Measurements from ENCODE around the gene TMEM252. TPM values are rescaled to one million over a fixed set of nuclear protein-coding genes. Genes with fewer than 3 reads are reported as not detected.

TMEM252 gene
- total and polyA plus RNA-seq, 4 donors: 0.17 TPM; not detected in 3

- WGBS: 83% methylated on average over 4 of the region's 4 CpGs
- DNase-seq (ENCODE audit: low spot score): no peak
- no peak overlapping the region for H3K27ac ChIP-seq (ENCODE audit: low read depth in 1 of 2, low read length in 2 of 2)
These were observed 25.2 kb downstream of the TMEM252 start for GRCh38 chr9:68515326-68516017.

More at GRCh38 chr9:68515326-68516017, 25.2 kb downstream of the TMEM252 start:
- Histone ChIP-seq H3K4me3 (ENCODE audit: low read depth in 1 of 3, low read length in 3 of 3) (no peak overlapping the region), H3K9ac (ENCODE audit: low read depth in 1 of 2, low read length in 2 of 2) (no peak overlapping the region), H3K9me3 (ENCODE audit: control insufficient read depth in 4 of 4, low read length in 3 of 4) (no peaks in the 10 kb centered on the region), H3K4me1 (ENCODE audit: control insufficient read depth in 4 of 4, insufficient read depth in 4 of 4, low read length in 3 of 4) (no peaks in the 10 kb centered on the region), H3K27me3 (ENCODE audit: control insufficient read depth in 4 of 4, insufficient read depth in 4 of 4, low read length in 3 of 4) (no peaks in the 10 kb centered on the region), H3K36me3 (ENCODE audit: control insufficient read depth in 4 of 4, insufficient read depth in 3 of 4, low read depth in 1 of 4, low read length in 3 of 4) (no peaks in the 10 kb centered on the region)
- TF ChIP-seq MAX (IDR thresholded peaks at IDR 0.05): no peak
- no peak for TF ChIP-seq ATF3 (IDR thresholded peaks at IDR 0.05)
- TF ChIP-seq FOXA1 (IDR thresholded peaks at IDR 0.05): peak; percentile 25
- peak; percentile 50 to 59 for TF ChIP-seq HNF4A (conservative IDR thresholded peaks at IDR 0.05)
- TF ChIP-seq EGR1 (IDR thresholded peaks at IDR 0.05; ENCODE audit: low read depth in 2 of 2): no peak
- TF ChIP-seq NR2F2 (IDR thresholded peaks at IDR 0.05): no peak
- TF ChIP-seq RAD21 (IDR thresholded peaks at IDR 0.05): peak in 1 of 2 donors; percentile 16
- no peak for TF ChIP-seq CTCF (IDR thresholded peaks at IDR 0.05; ENCODE audit: low read depth, low read length, missing input control)
- peak; percentile 45 to 68 for TF ChIP-seq RXRA (IDR thresholded peaks at IDR 0.05)
- TF ChIP-seq REST (IDR thresholded peaks at IDR 0.05): no peak
- no peak for TF ChIP-seq YY1 (IDR thresholded peaks at IDR 0.05)
- TF ChIP-seq SP1 (IDR thresholded peaks at IDR 0.05): peak; percentile 67
- peak in 1 of 2 donors; percentile 37 for TF ChIP-seq JUND (IDR thresholded peaks at IDR 0.05)
- peak; percentile 19 for TF ChIP-seq ZBTB33 (IDR thresholded peaks at IDR 0.05)
- TF ChIP-seq HNF4G (IDR thresholded peaks at IDR 0.05): no peak
- TF ChIP-seq GABPA (IDR thresholded peaks at IDR 0.05 in 1 of 2, conservative IDR thresholded peaks at IDR 0.05 in 1 of 2): no peak
- TF ChIP-seq FOXA2 (IDR thresholded peaks at IDR 0.05): peak; percentile 38
- TF ChIP-seq TAF1 (conservative IDR thresholded peaks at IDR 0.05): no peak
